ENCODE data around the gene NIF3L1. TPM values are rescaled to one million over a fixed set of nuclear protein-coding genes. Genes with fewer than 3 reads are reported as not detected.
"Not testable (repeated sequence)": the region's sequence is repeated elsewhere in the genome, so short reads cannot be mapped to it uniquely, and the experiment has no call there.

Gene NIF3L1
- total RNA-seq, 3 donors from 2014 or later, result 19.2 to 28.1 (median 26.7) TPM

DNA sequence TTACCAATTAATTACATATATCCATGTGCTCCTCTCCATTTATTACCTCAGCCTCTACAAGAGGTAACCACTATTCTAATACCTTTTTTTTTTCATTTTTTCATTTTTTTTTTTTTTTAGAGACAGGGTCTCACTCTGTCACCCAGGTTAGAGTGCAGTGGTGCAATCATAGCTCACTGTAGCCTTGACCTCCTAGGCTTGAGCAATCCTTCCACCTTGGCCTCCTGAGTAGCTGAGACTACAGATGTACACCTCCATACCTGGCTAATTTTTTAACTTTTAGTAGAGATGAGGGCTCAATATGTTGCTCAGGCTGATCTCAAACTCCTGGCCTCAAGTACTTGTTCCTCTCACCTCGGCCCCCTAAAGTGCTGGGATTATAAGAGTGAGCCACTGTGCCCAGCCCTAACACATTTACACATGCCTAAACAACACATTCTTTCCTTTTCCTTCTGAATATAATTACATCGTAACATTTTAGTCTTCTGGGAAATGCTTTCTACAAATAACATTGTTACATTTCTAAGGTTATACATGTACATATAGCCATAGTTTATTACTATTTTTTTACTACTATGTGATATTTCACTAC, 10.8 kb upstream of the NIF3L1 start:
- intact Hi-C loops (cut with DNase I, micrococcal nuclease), result no loop called here

DNA sequence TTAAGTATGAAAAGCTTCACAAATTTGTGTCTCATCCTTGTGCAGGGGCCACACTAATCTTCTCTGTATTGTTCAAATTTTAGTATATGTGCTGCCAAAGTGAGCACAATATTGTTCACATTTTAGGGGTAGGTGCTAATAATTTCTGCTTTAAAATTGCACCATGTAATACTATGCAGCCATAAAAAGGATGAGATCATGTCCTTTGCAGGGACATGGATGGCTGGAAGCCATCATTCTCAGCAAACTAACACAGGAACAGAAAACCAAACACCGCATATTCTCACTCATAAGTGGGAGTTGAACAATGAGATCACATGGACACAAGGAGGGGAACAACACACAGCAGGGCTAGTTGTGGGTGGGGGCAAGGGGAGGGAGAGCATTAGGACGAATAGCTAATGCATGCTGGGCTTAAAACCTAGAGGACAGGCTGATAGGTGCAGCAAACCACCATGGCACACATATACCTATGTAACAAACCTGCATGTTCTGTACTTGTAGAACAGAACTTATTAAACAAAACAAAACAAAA, 7.4 kb upstream of the NIF3L1 start:
- intact Hi-C loops (cut with DNase I, micrococcal nuclease); H3K36me3 ChIP-seq (ENCODE audit: low read depth); H3K4me3 ChIP-seq; H3K4me1 ChIP-seq (ENCODE audit: low read depth); ATAC-seq; H3K9me3 ChIP-seq; DNase-seq: not testable (repeated sequence)

More for the DNA sequence above, 10.8 kb upstream of the NIF3L1 start:
- no peaks in the 10 kb centered on the region for H3K36me3 ChIP-seq (ENCODE audit: low read depth)
- H3K4me1 ChIP-seq (ENCODE audit: low read depth), result no peaks in the 10 kb centered on the region
- no peak overlapping the region for H3K4me3 ChIP-seq
- DNase-seq (no peak), ATAC-seq (no peak)
- TF ChIP-seq, protein P1, sequence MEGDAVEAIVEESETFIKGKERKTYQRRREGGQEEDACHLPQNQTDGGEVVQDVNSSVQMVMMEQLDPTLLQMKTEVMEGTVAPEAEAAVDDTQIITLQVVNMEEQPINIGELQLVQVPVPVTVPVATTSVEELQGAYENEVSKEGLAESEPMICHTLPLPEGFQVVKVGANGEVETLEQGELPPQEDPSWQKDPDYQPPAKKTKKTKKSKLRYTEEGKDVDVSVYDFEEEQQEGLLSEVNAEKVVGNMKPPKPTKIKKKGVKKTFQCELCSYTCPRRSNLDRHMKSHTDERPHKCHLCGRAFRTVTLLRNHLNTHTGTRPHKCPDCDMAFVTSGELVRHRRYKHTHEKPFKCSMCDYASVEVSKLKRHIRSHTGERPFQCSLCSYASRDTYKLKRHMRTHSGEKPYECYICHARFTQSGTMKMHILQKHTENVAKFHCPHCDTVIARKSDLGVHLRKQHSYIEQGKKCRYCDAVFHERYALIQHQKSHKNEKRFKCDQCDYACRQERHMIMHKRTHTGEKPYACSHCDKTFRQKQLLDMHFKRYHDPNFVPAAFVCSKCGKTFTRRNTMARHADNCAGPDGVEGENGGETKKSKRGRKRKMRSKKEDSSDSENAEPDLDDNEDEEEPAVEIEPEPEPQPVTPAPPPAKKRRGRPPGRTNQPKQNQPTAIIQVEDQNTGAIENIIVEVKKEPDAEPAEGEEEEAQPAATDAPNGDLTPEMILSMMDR (IDR thresholded peaks at IDR 0.05), result no peak
- H3K9me3 ChIP-seq, result no peaks in the 10 kb centered on the region

DNA sequence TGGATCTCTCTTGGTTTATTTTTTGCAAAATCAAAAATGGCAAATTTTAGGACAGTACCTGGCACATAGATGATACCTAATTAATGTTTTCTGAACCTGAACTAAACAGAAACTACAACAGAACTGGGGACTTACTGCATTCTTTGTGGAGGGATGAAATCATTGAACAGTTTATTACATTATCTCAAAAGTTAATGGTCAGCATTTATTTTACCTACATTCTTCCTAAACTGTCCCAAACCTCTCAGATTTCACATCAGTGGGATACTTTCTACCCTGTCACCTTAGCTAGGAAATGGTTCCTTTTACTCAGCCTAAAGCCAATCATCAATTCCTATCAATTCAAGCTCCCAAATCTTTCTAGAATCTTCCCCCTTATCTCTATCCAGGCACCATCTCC, 10.3 kb downstream of the NIF3L1 start:
- intact Hi-C loops (cut with DNase I, micrococcal nuclease), result no loop called here
- no peaks in the 10 kb centered on the region for H3K9me3 ChIP-seq
- no peak overlapping the region for H3K4me3 ChIP-seq
- TF ChIP-seq, protein P1 (IDR thresholded peaks at IDR 0.05), result no peak
- no peaks in the 10 kb centered on the region for H3K36me3 ChIP-seq (ENCODE audit: low read depth)
- ATAC-seq (no peak), DNase-seq (no peak)
- H3K4me1 ChIP-seq (ENCODE audit: low read depth), result no peaks in the 10 kb centered on the region

DNA sequence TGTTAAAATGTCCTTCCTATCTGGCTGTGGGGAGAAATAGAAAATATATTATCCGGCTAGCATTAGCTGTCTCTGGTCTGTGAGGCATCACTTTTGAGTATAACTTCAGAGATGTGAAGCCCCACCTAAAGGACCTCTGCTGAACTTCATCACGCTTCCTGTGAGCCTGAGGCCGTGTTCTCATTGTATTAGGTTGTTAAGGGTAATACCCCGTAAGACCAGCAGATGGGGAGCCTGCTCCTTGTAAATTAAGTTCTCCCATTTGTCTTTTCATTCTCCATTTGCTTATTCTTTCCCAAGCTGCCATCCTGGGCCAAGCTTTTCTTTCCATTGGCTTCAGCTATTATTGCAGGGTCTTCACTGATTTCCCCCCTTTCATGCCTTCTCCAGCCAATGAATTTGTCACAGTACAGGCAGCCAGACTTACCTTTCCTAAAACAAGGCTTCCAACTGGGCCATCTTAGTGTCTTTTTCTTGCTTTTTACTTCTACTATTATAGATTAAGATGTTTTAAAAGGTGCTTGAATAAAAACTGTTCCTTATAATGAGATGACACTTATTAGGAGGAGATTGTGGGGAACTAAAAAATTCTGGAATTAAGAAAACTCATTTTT, 12.4 kb downstream of the NIF3L1 start:
- no peaks in the 10 kb centered on the region for H3K9me3 ChIP-seq
- TF ChIP-seq, protein P1 (IDR thresholded peaks at IDR 0.05), result peak; percentile 48
- no peaks in the 10 kb centered on the region for H3K4me1 ChIP-seq (ENCODE audit: low read depth)
- H3K4me3 ChIP-seq, result no peak overlapping the region
- intact Hi-C loops (cut with DNase I, micrococcal nuclease), result loop anchor here in 1 of 2 donors (10.0 kb wide), 2 partner anchors 163 to 283 kb away; partner anchors contain the start of gene CASP10
- DNase-seq (peak in 1 of 3 donors; percentile 88), ATAC-seq (peak; percentile 95)
- H3K36me3 ChIP-seq (ENCODE audit: low read depth), result no peaks in the 10 kb centered on the region

DNA sequence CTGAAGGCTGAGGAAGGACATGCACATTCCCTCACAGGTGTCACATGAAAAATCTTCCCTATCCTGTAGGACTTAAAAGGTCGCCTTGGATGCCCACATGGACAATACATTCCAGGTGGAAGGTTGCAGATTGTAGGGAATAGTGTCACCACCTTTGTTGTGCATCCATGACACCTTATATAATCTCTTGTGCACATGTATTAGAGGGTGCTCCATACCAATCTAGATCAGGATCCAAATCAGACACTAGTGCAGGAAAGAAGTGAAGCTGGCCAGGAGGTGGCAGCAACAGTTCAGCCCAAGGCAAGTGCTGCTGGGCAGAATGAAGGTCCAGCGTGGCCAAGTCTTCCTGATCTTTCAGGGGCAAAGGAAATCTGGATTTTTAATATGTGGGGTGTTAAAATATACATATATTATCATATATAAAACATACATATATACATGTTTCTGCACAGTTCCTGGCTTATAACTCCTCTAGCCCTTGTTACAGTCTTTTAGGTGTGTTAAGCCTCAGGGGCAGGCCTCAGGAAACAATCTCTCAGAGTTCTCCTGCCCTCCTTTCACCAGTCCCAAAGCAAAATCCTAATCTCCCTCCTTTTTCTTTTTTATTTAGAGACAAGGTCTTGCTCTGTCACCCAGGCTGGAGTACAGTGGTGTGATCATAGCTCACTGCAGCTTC, 16.6 kb downstream of the NIF3L1 start:
- TF ChIP-seq, protein P1 (IDR thresholded peaks at IDR 0.05), result peak; percentile 28
- H3K4me3 ChIP-seq, result no peak overlapping the region
- ATAC-seq (peak; percentile 91), DNase-seq (peak; percentile 67 to 89 (median 84))
- no peaks in the 10 kb centered on the region for H3K9me3 ChIP-seq
- no peaks in the 10 kb centered on the region for H3K36me3 ChIP-seq (ENCODE audit: low read depth)
- intact Hi-C loops (cut with DNase I, micrococcal nuclease), result loop anchor here in 1 of 2 donors (10.0 kb wide), 2 partner anchors 159 to 279 kb away; partner anchors contain the start of gene CASP10
- no peaks in the 10 kb centered on the region for H3K4me1 ChIP-seq (ENCODE audit: low read depth)

All from mucosa of descending colon (tissue), 3 donors.